Liver (tissue), 9 donors: ENCODE measurements around the gene OGFOD3. TPM values are rescaled to one million over a fixed set of nuclear protein-coding genes. Genes with fewer than 3 reads are reported as not detected.

Experiments
- DNase-seq: peaks from one replicate; pipeline ENCODE4 v3.0.0-alpha.2; 2017; ENCODE audit warnings: low spot score
- H3K27ac ChIP-seq, 2 donors: one replicate each; pipeline ENCODE4 v1.7.0; 2013; ENCODE audit warnings: inconsistent platforms in 2 of 2, low read length in 2 of 2, control low read depth in 1 of 2, low read depth in 1 of 2, mild to moderate bottlenecking in 1 of 2
- H3K27me3 ChIP-seq, 4 donors: one replicate each; pipeline versions ENCODE4 v1.6.1 to v1.7.0; 2013; ENCODE audit warnings: low read length in 3 of 4, inconsistent platforms in 1 of 4, mild to moderate bottlenecking in 1 of 4, moderate library complexity in 1 of 4; ENCODE audit not compliant: control insufficient read depth in 4 of 4, insufficient read depth in 4 of 4
- H3K36me3 ChIP-seq, 4 donors: one replicate each; pipeline versions ENCODE4 v1.6.1 to v1.7.0; 2013; ENCODE audit warnings: low read length in 3 of 4, mild to moderate bottlenecking in 3 of 4, low read depth in 1 of 4, moderate library complexity in 1 of 4; ENCODE audit not compliant: control insufficient read depth in 4 of 4, insufficient read depth in 3 of 4
- H3K4me1 ChIP-seq, 4 donors: one replicate each; pipeline versions ENCODE4 v1.6.1 to v1.7.0; 2013; ENCODE audit warnings: low read length in 3 of 4, mild to moderate bottlenecking in 3 of 4, moderate library complexity in 1 of 4; ENCODE audit not compliant: control insufficient read depth in 4 of 4, insufficient read depth in 4 of 4
- H3K4me3 ChIP-seq, 3 donors: one replicate each; pipeline versions ENCODE4 v1.6.1 to v1.7.0; 2013; ENCODE audit warnings: low read length in 3 of 3, control low read depth in 1 of 3, low read depth in 1 of 3, mild to moderate bottlenecking in 1 of 3
- H3K9ac ChIP-seq, 2 donors: one replicate each; pipeline ENCODE4 v1.7.0; 2013; ENCODE audit warnings: low read length in 2 of 2, mild to moderate bottlenecking in 2 of 2, moderate library complexity in 2 of 2, control low read depth in 1 of 2, low read depth in 1 of 2
- H3K9me3 ChIP-seq, 4 donors: one replicate each; pipeline versions ENCODE4 v1.6.1 to v1.7.0; 2013; ENCODE audit warnings: low read length in 3 of 4; ENCODE audit not compliant: control insufficient read depth in 4 of 4
- EGR1 ChIP-seq, 2 donors: IDR thresholded peaks; 2 replicates each; pipeline ENCODE4 v1.6.1; 2016 to 2018; ENCODE audit warnings: antibody characterized with exemption in 2 of 2, low read depth in 2 of 2
- FOXA1 ChIP-seq: IDR thresholded peaks from 2 replicates; pipeline ENCODE4 v1.6.1; 2016; ENCODE audit warnings: antibody characterized with exemption
- FOXA2 ChIP-seq: IDR thresholded peaks from 2 replicates; pipeline ENCODE4 v1.6.1; 2016; ENCODE audit warnings: antibody characterized with exemption
- GABPA ChIP-seq, 2 donors: IDR thresholded peaks in 1 of 2; conservative IDR thresholded peaks in 1 of 2; 2 replicates each; pipeline ENCODE4 v1.6.1; 2016; ENCODE audit warnings: antibody characterized with exemption in 2 of 2, mild to moderate bottlenecking in 1 of 2, moderate library complexity in 1 of 2
- HNF4A ChIP-seq, 2 donors: conservative IDR thresholded peaks; 2 replicates each; pipeline ENCODE4 v1.6.1; 2016; ENCODE audit warnings: antibody characterized with exemption in 2 of 2, mild to moderate bottlenecking in 2 of 2
- HNF4G ChIP-seq: IDR thresholded peaks from 2 replicates; pipeline ENCODE4 v1.6.1; 2016; ENCODE audit warnings: antibody characterized with exemption
- MAX ChIP-seq: IDR thresholded peaks from 2 replicates; pipeline ENCODE4 v1.6.1; 2016; ENCODE audit warnings: antibody characterized with exemption
- NR2F2 ChIP-seq: IDR thresholded peaks from 2 replicates; pipeline ENCODE4 v1.6.1; 2016; ENCODE audit warnings: antibody characterized with exemption
- RAD21 ChIP-seq, 2 donors: IDR thresholded peaks; 2 replicates each; pipeline ENCODE4 v1.6.1; 2016; ENCODE audit warnings: antibody characterized with exemption in 2 of 2, mild to moderate bottlenecking in 2 of 2
- RXRA ChIP-seq, 2 donors: IDR thresholded peaks; 2 replicates each; pipeline ENCODE4 v1.6.1; 2017 to 2018; ENCODE audit warnings: antibody characterized with exemption in 2 of 2, mild to moderate bottlenecking in 1 of 2
- SP1 ChIP-seq: IDR thresholded peaks from 2 replicates; pipeline ENCODE4 v1.6.1; 2018; ENCODE audit warnings: antibody characterized with exemption, mild to moderate bottlenecking
- TAF1 ChIP-seq: conservative IDR thresholded peaks from 2 replicates; pipeline ENCODE4 v1.6.1; 2016; ENCODE audit warnings: antibody characterized with exemption, mild to moderate bottlenecking
- YY1 ChIP-seq: IDR thresholded peaks from 2 replicates; pipeline ENCODE4 v1.6.1; 2016; ENCODE audit warnings: antibody characterized with exemption, mild to moderate bottlenecking
- ZBTB33 ChIP-seq: IDR thresholded peaks from 2 replicates; pipeline ENCODE4 v1.6.1; 2016; ENCODE audit warnings: antibody characterized with exemption
- WGBS: extraction: QIAGEN DNeasy Blood & Tissue Kit; methylation state at CpG from one replicate; pipeline ENCODE4 v1.1.7; 2013; 5-methylcytosine and 5-hydroxymethylcytosine counted together
- polyA plus RNA-seq, 2 donors: library from polyadenylated mRNA; stranded (reverse) in 1 of 2; unstranded in 1 of 2; fragments of 200-250 nt in 1 of 2; fragments of >200 nt in 1 of 2; fragmentation: Nextera tagmentation in 1 of 2; extraction: Ambion mirVana in 1 of 2; gene quantifications; one replicate each; pipeline versions ENCODE4 v1.2.1 to v1.2.3, GENCODE V29; 2013 to 2015
- total RNA-seq, 2 donors: library from RNA; depleted of rRNA; stranded (reverse); fragments of >200 nt; gene quantifications; one replicate each; pipeline ENCODE4 v1.2.3, GENCODE V29; 2014
- TF ChIP-seq, protein P1 (sequence below): IDR thresholded peaks from 2 replicates; pipeline ENCODE4 v1.6.1; 2016; ENCODE audit warnings: antibody characterized with exemption, mild to moderate bottlenecking
- TF ChIP-seq, protein P2 (sequence below): IDR thresholded peaks from 2 replicates; pipeline ENCODE4 v1.6.1; 2016; ENCODE audit warnings: antibody characterized with exemption
- TF ChIP-seq, protein P3 (sequence below): fragments of 150-350 bp; IDR thresholded peaks from 2 replicates; pipeline ENCODE4 v1.5.1; 2017; ENCODE audit warnings: improper control_type of control experiment, low read depth, low read length; ENCODE audit not compliant: missing input control
- donor health status: healthy.
- donor health status: healthy.
- donor health status: healthy.
- donor health status: healthy.
- donor health status: healthy.

Gene OGFOD3
- total and polyA plus RNA-seq, 4 donors: 15.0 to 23.2 (median 18.5) TPM

DNA sequence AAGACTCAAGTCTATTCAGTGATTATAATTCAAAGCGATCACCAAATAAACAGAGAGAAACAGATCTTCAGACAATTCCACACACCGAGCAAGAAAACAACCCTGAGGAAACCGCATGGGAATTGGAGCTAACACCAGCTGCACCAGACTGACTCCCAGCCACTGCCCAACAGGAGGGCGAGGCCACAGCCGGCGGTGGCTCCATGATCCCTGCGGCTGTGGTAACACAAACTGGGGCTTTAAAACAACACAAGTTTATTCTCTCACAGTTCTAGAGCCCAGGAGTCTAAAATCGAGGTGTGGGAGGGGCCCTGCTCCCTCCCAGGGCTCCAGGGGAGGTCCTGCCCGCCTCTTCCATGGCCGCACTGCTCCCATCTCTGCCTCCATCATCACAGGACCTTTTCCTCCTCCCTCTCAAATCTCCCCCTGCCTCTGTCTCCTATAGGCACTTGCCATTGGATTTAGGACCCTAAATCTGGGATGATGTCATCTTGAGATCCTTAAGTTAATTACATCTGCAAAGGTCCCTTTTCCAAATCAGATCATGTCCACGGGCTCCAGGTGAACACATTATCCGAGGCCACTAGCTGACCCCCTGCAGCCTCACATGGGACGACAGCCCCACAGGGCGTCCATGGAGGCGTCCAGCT, 10.0 kb downstream of the OGFOD3 start:
- peaks cover 0 to 16% (median 2%) of the 10 kb centered on the region in 4 donors for H3K36me3 ChIP-seq

DNA sequence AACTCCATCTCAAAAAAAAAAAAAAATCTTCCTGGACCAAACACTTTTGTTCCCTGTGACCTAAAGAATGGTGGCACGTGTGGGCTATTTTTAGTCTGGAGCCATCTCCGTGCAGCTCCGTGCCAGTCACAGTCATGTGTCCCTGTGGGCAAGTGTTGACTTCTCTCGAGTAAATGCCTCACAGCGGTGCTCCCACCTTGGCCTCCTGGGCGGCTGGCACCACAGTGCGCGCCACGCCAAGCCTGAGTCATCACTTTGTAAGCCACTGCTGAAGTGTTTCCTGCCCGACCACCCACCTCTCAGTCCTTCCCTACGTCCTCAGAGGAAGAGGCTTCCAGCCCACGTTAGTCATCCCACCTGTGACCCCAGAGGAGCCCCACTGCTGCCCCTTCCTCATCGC, 11.1 kb downstream of the OGFOD3 start:
- Histone ChIP-seq H3K9ac (no peak overlapping the region), H3K9me3 (no peaks in the 10 kb centered on the region), H3K4me1 (peaks cover 0 to 9% (median 4%) of the 10 kb centered on the region in 4 donors), H3K36me3 (peaks cover 0 to 16% (median 2%) of the 10 kb centered on the region in 4 donors), H3K4me3 (no peak overlapping the region), H3K27me3 (no peaks in the 10 kb centered on the region), H3K27ac (no peak overlapping the region)
- no peak for DNase-seq
- WGBS: 89% methylated on average over 13 of the region's 13 CpGs
- no peak for TF ChIP-seq GABPA (IDR thresholded peaks at IDR 0.05 in 1 of 2, conservative IDR thresholded peaks at IDR 0.05 in 1 of 2)
- no peak for TF ChIP-seq RXRA (IDR thresholded peaks at IDR 0.05)
- TF ChIP-seq TAF1: no peak
- no peak for TF ChIP-seq FOXA2
- TF ChIP-seq MAX: no peak
- TF ChIP-seq, protein P1, sequence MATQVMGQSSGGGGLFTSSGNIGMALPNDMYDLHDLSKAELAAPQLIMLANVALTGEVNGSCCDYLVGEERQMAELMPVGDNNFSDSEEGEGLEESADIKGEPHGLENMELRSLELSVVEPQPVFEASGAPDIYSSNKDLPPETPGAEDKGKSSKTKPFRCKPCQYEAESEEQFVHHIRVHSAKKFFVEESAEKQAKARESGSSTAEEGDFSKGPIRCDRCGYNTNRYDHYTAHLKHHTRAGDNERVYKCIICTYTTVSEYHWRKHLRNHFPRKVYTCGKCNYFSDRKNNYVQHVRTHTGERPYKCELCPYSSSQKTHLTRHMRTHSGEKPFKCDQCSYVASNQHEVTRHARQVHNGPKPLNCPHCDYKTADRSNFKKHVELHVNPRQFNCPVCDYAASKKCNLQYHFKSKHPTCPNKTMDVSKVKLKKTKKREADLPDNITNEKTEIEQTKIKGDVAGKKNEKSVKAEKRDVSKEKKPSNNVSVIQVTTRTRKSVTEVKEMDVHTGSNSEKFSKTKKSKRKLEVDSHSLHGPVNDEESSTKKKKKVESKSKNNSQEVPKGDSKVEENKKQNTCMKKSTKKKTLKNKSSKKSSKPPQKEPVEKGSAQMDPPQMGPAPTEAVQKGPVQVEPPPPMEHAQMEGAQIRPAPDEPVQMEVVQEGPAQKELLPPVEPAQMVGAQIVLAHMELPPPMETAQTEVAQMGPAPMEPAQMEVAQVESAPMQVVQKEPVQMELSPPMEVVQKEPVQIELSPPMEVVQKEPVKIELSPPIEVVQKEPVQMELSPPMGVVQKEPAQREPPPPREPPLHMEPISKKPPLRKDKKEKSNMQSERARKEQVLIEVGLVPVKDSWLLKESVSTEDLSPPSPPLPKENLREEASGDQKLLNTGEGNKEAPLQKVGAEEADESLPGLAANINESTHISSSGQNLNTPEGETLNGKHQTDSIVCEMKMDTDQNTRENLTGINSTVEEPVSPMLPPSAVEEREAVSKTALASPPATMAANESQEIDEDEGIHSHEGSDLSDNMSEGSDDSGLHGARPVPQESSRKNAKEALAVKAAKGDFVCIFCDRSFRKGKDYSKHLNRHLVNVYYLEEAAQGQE: no peak
- TF ChIP-seq, protein P2, sequence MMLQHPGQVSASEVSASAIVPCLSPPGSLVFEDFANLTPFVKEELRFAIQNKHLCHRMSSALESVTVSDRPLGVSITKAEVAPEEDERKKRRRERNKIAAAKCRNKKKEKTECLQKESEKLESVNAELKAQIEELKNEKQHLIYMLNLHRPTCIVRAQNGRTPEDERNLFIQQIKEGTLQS: no peak
- TF ChIP-seq NR2F2: no peak
- TF ChIP-seq HNF4G: no peak
- no peak for TF ChIP-seq HNF4A (conservative IDR thresholded peaks at IDR 0.05)
- no peak for TF ChIP-seq ZBTB33
- no peak for TF ChIP-seq EGR1 (IDR thresholded peaks at IDR 0.05; ENCODE audit: low read depth in 2 of 2)

More for the DNA sequence above, 10.0 kb downstream of the OGFOD3 start:
- H3K4me1 ChIP-seq: peaks cover 2 to 15% (median 11%) of the 10 kb centered on the region in 4 donors
- WGBS: 91% methylated on average over 15 of the region's 15 CpGs
- no peak overlapping the region for H3K9ac ChIP-seq
- DNase-seq: no peak
- no peak overlapping the region for H3K27ac ChIP-seq
- no peaks in the 10 kb centered on the region for H3K27me3 ChIP-seq
- no peak overlapping the region for H3K4me3 ChIP-seq
- no peak for TF ChIP-seq YY1
- no peak for TF ChIP-seq SP1
- TF ChIP-seq, protein P3, sequence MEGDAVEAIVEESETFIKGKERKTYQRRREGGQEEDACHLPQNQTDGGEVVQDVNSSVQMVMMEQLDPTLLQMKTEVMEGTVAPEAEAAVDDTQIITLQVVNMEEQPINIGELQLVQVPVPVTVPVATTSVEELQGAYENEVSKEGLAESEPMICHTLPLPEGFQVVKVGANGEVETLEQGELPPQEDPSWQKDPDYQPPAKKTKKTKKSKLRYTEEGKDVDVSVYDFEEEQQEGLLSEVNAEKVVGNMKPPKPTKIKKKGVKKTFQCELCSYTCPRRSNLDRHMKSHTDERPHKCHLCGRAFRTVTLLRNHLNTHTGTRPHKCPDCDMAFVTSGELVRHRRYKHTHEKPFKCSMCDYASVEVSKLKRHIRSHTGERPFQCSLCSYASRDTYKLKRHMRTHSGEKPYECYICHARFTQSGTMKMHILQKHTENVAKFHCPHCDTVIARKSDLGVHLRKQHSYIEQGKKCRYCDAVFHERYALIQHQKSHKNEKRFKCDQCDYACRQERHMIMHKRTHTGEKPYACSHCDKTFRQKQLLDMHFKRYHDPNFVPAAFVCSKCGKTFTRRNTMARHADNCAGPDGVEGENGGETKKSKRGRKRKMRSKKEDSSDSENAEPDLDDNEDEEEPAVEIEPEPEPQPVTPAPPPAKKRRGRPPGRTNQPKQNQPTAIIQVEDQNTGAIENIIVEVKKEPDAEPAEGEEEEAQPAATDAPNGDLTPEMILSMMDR: no peak
- no peak for TF ChIP-seq RAD21 (IDR thresholded peaks at IDR 0.05)
- TF ChIP-seq, protein P2: no peak
- no peak for TF ChIP-seq FOXA1
- TF ChIP-seq TAF1: no peak
- no peak for TF ChIP-seq HNF4A (conservative IDR thresholded peaks at IDR 0.05)
- no peak for TF ChIP-seq MAX
- H3K9me3 ChIP-seq: no peaks in the 10 kb centered on the region
